GM21390 (cell line): Measurements from ENCODE around the gene CEPT1.

Experiments used
- ATAC-seq: cut with Tn5 transposase; IDR thresholded peaks from one replicate; pipeline ENCODE4 v1.9.1; 2021; ENCODE audit not compliant: unreplicated experiment

Gene CEPT1

DNA sequence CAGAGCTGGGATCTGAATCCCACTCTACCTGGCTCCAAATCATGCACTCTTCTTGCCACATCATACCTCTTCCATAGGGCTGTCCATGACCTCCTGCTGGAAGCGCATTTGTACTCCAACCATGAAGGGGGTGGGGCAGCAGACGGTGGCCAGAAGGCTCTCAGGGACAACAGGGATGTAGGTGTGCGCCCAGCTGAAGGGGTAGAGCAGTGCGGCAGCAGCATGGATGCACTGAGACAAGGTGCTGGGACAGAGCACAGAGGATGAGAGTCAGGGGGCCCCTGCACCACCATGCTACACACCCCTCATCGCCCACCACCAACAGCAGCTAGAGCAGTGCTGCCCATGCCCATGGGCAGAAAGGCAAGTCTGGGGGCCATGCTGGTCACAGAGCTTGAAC lies 52.1 kb downstream of the CEPT1 start:
- ATAC-seq, result no peak

DNA sequence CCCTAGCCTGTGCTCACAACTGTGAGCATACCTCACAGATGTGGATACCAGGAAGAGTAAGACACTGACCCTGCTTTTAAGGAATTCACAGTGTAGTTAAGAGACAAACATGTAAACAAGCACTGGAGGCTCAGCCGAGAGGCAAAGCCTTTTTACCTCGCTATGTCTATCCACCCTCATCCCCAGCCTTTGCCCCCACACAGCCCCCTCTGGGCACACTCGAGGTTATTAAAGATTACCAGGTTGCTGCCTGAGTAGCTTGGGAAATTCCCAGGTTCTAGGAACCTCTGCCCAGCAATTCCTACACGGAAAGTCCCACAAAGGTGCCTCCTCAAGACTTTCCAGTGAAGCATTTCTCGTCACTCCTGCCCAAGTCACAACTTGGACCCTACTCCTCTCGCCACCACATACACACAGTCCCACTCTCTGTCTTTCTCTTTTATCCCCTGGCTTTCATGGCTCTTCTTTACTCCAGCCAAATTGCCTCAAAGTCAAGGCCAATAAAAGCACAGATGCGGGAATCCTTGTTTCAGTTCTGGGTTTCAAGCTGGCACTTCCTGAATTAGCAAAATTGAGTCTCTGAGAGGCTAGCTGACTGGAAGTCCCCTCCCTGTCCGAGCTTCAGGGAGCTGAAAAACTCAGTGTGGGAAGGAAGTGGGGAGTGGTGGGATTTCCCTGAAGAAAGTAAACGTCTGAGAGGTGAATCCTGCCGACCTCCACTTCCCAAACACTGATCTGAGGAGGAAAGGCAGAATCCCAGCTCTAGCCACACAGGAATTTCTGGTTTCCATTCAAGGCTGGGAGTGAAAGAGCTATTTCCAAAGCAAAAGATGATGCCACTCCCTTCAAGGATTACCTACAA lies 52.9 kb downstream of the CEPT1 start:
- ATAC-seq, result no peak

DNA sequence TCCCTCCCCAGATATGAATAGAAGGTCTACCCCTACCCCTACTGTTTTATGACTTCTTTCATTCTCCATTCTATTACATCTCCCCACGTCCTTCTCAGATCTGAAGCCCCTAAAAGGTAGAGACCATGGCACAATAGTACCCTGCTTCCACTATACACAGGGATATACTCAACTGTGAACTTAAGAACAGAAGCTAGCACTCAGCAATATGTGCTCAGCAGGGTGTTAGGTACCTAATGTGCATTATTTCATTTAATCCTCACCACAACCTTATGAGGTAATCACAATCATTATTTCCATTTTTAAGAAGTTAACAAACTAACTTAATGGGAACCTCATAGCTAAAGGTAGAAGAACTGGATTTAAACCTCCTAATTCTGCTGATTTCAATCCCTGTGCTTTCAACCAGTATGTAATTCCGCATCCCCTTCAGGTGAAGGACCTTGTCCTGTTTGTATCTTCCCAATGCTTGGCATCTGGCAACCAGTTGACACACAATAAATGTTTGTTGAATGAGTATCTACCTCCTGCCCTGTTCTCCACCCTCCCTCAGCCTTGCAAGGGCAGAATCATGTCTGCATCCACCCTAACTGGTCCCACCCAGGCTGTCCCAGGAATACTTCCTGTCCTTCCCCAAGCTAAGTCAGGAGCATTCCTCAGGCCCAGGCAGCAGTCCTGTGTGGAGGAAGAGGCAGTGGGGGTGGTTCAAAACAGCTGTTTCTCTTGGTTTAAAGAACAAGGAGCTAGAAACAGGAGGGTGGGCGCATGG lies 53.9 kb downstream of the CEPT1 start:
- ATAC-seq, result no peak

DNA sequence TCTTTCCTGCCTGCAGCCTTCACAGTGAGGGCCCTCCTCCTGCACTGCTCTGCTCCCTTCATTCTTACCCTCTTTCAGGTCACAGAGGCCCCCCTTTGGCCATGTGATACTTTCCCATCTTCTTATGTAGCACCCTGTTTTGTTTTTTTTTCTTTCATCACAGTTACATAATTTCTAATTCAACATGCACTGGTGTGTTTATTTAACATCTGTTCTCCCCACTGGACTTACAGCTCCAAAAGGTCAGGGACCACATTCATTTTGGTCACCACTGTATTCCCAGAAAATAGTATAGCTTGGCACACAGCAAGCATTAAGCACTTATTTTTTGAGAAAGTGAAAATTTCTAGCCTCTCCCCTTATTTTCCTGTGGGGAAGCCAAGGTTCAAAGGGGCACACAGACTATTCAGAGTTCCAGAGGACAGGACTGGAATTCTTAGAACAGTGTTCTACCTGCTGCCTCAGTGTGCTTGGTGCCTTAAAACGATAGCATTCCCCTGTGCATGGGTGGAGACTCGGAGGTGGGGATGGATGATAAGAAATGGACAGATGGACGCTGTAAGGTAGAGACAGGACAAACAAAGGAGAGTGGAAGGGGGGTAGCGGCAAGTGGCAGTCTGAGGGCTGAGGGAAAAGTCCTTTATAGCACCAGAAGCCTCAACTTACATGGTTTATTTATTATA lies 55.1 kb downstream of the CEPT1 start:
- no peak for ATAC-seq

DNA sequence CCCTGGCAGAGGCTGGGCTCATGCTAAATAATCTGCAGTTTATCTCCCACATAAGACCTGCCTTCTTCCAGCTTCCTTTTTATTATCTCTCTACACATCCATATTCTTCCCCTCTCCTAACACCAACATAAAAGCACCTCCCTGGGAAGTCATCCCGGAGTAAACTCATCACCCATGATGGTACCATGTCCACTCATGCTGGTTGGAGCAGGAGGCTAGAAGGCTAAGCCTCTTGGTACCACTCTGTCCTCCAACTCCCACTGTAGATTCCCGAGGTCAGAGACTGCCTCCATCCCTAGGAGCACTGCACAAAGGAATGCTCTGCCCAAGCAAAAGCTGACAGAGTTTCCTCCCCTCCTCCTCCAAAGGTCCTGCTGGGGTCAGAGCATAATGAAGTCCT lies 56.2 kb downstream of the CEPT1 start:
- no peak for ATAC-seq

DNA sequence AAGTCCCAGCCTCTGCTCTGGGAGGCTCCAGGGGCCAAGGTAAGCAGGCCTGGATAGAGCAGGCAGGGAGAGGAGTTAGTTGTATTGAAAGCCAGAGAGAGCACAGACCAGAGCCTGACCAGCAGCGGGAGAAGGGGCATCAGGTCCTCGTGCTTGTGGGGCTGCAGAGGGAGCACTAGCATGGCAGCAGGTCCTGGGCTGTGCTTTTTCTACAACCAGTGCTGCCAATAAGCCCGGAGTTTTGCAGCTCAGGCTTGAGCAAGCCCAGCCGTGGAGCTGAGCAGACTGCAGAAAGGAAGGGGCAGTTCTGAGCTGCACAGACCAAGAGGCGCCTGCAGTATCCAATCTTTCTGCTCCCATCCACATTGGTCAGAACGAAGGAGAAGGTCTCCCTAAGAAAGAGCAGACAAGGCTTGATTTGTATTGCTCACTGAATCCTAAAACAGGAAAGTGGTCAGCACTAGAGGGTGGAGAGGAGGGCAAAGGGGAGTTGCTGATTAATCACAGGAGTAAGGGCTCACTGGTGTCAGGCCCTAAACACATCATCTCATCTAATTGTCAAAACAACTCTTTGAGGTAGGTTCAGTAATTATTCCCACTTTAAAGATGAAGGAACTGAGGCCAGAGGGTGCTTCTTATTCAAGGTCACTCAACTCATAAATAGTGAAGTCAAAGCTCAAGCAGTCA lies 57.7 kb downstream of the CEPT1 start:
- ATAC-seq, result no peak

DNA sequence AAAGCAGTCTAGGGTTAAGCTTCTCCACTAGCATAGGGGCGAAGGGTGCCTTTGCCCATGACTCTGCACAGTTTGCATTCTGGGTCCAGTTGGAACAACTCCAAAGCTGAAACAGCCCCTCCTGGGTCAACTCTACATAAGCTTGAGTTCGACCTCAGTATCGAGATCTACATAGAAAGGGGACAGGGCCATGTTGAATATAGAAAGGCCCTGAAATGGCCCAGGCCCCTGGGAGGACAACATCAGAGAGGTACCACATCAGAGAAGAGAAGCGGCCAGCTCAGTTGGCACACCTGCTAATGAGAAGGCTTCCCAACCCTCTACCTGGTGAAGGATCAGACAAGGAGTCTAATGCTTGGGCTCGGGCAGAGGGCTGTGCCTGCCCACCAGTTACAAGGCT lies 58.8 kb downstream of the CEPT1 start:
- no peak for ATAC-seq

DNA sequence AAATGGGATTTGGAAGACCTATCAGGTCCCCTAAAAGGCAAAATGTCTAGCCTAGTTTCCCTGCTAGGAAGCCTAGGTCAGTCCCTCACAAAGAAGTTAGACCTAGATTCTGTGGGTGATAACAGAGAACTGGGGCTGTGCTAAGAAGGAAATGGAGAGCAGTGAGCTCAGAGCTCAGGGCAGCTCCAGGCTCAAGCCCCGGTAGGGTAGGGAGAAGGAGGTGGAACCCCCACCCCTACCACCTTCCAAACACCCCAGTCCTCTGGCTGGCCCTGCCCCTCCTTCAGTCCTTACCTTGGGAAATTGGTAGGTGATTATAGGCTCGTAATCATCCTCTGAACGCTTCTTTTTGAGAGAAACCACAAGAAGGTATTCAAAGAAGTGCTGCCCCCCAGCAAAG lies 59.3 kb downstream of the CEPT1 start:
- ATAC-seq, result no peak

DNA sequence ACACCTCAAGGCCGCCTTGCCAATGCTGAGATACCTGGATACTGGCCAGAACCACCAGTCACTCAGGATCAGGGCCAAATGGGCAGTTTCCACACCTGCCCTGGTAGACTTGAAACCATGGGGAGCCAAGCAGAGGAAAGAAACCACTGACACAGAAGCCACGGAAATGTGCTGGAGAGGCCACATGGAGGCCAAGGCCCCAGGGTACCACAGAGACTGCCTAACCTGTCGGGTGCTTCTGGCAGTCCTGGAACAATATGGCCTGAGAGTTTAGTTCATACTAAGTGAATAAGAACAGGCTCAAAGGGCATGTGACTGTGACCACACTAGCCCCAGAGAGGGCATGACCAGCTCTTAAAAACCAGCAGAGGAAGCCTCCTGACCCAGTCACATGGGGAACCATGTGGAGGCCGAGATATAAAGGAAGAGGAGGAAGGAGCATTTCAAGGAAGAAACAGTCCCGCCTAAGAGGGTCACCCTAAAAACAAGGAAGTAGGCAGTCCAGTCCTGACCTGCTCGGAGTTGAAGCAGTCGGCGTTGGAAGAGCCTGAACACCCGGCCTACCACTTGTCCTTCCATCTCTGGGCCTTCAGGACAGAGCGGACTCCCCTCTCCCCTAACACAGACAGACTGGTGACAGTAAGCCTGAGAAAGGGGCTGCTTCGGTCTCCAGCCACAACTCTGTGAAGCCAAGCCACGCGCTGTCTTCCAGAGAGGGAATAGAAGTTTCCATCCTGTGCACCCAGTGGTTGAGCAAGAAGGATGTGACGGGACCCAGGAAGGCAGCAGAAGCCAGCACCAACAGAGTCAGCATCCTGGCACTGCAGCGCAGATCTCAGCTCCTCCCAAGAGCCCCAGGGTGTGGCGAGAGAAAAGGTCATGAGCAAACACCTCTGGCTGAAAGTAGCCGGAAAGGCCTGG lies 60.1 kb downstream of the CEPT1 start, which contains the start of gene DENND2D:
DENND2D (minus strand) TSS at position 766 of the 921 bp plus-strand sequence; CDS start at position 579, 187 bp downstream.
- ATAC-seq, result no peak

DNA sequence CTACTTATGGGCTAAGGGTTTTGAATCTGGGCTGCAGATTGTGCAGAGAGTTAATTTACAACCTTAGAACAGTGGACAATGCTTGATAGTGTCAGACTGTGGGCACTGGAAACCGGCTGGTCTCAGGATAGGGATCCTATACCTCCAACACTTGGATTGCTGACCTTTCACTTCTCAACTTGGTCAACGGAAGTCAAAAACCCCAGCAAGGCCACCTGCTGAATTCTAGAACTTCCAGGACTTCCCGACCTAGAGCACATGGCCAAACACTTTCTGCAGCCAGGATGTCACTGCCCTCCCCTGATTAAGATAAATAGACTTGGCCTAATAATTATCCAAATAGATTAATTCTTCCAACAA lies 60.8 kb downstream of the CEPT1 start:
- ATAC-seq, result no peak

DNA sequence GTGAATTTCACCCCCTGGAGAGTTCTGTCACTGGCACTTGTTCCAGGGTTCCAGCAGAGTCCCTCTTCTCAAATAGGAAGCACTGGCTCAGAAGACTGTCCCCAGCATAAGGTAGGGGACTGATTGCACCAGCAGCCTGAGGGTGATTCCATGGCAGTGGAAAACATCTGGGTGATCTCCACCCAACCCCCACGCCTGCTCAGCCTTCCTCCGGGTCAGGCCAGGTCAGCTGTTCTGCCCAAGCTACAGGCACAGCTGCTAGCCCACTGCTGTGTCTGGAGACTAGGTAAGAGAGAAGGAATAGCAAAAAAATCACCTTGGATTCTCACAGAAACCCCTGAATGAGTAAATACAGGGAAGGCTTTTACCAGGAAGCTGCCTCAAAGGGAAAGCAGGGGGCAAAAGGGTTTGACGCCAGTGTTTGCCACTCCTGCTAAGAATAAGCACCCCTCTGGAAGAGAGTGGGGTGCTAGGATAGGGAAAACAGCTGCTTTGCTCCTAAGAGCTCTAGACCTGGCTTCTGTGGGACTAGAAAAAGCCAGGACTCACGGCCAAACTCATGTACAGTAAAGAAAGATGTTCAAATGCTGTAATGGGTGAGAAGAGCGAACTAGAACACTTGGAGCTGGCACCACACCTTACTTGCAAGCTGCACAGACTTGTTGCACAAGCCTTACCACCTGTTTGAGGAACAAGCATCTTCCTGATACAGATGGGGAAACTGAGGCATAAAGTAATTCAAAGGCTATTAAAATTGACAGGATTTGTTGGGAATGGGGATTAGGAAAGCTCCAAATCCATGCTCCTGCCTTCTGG lies 61.5 kb downstream of the CEPT1 start:
- no peak for ATAC-seq

DNA sequence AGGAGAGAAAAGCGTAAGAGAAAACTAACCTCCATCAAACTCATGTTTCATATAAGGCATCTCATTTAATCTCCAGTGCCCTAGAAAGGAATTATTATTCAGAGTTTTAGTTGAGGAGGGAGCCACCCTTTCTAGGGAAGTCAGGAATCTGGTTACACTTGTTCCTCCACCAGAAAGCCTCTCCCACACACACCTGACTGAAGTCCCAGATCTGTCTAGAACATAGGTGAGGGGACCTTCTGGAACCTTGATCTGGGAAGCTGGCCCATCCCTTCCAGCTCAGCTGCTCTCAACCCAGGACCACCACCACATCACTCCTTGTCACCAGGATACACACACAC lies 62.3 kb downstream of the CEPT1 start:
- no peak for ATAC-seq

DNA sequence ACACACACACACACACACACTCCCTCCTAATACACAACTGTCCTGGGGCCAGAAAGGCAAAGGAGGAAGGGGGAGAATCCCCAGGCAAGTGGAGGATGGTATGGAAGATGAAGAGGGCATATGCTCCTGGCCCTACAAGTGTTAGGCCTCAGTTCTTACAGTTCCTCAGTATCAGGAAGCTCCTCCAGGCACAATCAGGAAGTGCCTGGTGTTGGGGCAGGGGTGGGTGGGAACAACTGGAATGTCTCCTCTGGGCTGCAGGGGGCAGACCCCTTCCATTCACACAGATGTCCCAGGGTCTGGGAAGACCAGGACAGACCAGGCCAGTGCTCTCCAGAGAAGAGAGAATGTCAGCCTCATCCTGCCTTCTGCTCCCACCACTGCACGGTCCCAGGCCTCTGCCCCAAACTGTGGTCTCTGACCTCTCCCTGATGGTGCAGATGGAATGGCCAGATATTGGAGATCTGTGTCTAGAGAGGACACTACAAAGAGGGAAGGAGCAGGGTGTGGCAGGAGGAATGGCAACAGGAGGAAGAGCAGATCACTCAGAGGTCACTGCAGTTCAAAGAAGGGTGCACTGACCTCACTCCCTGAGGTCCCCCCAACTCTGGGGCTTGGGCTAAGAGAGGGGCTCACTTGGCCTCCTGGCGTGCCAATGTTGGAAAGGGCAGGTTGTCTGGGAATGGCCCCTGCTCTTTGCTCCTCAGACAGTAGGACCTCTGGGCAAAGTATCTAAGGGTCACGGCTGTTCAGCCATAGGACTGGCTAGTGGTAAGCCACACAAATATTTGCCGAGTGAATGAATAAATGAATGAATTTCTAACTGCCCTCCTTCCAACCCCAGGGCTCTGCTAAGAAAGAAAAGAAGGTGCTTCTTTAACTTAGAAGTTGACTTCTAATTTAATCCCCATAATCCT lies 62.9 kb downstream of the CEPT1 start:
- ATAC-seq, result no peak

DNA sequence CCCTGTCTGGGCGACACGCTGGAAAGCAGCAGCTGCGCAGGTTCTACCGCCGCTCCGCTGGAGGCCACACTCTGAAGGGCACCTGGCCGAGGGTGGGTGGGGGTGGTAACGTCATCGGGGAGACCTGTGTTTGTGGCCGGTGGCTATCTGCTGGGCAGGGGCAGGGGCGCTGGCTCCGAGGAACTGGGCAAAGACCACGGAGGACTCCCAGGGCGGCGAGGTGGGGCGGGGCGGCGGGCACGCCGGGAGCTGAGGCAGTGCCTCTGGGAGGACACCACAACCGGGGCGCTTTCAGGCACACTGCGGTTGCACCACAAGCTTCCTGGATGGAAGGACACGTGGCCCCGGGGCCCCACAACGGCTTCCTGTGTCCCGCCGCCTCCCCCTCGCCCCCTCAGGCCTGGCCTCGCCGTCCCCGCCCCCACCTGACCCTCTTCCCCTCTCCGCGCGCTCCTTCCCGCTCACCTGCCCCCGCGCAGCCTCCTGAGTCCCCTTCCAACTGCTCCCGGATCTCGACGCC lies 63.7 kb downstream of the CEPT1 start:
- ATAC-seq, result peak; percentile 54

DNA sequence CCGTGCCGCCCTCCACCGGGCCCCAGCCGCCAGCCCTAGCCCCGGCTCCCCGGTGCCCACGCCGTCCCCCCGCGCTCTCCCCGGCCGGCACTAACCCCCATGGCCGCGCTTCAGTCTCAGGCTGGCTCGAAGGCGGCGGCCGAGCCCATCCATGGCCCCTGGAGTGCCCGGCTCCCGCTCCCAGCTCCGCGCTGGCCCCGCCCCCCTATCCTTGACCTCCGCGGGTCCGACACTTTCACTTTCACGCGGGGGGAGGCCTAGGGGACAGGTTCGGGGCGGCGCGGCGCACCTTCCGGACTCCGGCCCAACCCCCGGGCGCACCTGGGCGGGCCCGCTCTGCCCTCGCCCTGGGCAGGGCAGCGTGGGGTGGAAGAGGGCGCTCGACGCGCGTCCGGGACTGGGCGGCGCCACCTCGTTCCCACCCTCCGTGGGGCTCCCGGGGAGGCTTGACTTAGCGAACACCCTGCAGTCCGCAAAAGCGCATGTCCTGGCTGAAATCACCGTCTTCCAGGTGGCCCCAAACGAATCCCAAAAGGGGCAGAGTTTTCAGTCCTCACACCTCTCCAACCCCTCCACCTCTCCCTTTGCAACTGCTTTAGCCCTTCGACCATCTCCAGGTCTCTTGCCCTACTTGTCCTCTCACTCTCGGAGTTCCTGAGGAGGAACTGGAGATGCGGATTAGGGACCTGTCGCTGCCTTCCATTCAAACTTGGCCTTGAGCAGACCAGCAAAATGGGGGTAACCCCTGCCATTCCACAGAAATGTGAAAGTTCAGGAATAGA lies 64.4 kb downstream of the CEPT1 start:
- ATAC-seq, result peak; percentile 54

DNA sequence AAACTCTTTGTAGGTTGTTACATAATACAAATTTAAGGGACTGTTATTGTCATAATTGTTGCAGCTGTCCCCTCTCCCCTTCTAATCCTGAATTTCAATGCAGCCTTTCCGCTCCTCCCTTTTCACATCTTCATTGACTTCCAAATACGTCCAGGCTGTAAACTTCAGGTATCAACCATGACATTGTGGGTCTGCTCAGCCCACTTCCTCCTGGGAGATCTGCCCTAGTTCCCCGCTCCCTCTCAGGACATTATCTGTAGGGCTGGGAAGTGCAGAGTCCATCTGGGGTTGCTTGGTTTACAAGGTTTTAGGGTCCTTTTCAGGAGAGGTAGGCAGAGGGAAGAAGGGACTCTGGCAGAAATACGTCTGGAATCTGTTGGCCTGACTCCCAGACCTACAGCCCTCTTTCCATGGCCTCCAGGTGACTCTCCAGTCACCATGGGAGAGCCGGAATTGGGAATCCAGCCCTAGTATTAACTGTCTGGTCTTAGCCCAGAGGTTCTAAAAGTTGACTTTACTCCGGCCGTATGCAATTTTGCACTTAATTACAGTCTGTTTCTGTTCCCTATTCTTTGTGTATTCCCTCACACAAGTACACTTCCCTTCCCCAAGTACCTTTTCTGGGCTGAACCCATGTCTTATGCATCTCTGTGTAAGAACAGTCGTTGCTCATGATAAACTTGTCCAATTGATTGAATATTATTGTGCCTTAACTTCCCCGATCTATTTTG lies 65.1 kb downstream of the CEPT1 start:
- ATAC-seq, result no peak

DNA sequence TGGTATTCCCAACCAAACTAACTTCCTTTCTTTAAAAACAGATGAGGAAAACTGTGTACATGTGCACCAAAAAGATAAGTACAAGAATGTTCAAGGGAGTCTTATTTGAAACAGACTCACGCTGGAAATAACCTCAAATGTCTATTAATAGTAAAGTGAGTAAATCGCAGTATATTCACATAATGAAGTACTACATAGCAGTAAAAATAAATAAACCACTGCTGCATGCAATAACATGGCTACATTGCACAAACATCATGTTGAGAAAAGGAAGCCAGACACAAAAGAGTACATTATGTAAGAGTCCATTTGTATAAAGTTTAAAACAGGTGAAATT lies 65.7 kb downstream of the CEPT1 start:
- no peak for ATAC-seq
